ENCODE results near the gene AFF1.
A peak's percentile ranks its signal among the peaks of the same experiment; 100 is the strongest.

AFF1 gene

DNA sequence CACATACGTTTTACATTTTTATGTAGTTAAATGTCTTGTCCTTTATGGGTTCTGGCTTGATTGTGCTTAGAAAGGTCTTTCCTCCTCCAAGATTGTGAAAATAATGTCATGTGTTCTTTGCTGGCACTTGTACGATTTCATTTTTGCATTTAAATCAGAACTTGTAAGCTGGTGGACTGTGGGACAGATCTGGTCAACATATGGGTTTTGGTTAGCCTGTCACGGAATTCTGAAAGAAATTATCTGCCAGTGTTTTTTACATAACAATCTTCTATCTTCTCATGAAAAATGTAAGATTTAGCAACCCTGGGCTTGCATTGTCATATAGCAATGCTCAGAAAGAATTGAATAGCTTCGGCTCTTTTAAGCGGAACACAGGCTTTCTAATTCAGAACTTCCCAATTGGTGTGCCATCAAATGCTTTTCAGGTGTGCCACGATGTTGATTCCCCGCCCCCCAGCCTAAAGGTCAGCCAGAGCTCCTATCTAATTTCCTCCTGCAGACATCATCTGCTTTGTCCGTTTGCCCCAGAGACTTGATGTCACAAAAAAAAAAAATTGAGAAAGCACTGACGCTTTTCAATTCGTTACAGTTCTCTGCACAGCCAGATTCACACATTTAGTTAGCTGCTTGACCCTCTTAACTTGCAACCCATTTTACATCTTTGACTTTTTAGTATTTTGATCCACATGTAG, 16.2 kb downstream of the AFF1 start:
- no peak for DNase-seq

DNA sequence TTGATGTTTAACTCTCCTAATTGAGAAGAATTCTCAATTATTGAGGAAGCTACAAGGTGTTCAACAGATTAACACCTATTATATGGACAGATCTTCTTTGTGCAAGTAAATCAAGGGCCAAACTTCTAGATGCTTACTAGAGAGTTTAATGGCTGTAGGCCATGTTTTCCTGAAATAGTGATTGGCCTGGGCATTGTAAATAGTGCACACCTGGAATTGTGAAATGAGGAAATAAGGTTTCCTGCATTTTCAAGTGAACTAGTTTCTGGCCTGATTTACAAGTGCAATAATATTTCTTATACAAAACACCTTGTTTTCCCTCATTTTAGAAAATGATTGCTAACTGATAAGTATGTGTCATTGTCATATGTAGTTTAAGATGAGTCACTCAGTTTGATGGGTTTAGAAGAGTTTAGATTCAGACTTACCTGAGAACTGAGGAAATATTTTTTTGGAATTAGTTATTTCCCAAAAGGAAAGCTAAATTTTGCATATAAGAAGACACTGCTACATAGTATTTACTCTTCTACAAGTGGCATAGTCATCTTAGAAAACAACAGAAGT, 21.2 kb downstream of the AFF1 start:
- no peak for DNase-seq

DNA sequence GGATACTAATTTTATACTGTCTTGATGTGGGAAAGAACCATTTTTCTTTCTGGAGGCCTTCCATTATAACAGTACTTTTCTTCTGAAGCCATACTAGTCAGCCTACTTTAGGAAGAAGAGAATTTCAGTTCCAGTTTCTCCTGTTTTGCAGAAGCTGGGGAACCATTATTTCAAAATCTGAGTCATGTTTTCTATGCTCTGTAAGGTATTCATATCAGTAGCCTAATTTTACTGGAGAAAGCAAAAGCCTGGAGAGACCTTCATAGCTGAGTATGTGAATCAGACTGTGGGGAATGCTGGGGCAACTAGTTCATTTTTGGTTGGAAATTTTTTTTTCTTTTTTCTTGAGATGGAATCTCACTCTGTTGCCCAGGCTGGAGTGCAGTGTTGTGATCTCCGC, 22.4 kb downstream of the AFF1 start:
- no peak for DNase-seq

DNA sequence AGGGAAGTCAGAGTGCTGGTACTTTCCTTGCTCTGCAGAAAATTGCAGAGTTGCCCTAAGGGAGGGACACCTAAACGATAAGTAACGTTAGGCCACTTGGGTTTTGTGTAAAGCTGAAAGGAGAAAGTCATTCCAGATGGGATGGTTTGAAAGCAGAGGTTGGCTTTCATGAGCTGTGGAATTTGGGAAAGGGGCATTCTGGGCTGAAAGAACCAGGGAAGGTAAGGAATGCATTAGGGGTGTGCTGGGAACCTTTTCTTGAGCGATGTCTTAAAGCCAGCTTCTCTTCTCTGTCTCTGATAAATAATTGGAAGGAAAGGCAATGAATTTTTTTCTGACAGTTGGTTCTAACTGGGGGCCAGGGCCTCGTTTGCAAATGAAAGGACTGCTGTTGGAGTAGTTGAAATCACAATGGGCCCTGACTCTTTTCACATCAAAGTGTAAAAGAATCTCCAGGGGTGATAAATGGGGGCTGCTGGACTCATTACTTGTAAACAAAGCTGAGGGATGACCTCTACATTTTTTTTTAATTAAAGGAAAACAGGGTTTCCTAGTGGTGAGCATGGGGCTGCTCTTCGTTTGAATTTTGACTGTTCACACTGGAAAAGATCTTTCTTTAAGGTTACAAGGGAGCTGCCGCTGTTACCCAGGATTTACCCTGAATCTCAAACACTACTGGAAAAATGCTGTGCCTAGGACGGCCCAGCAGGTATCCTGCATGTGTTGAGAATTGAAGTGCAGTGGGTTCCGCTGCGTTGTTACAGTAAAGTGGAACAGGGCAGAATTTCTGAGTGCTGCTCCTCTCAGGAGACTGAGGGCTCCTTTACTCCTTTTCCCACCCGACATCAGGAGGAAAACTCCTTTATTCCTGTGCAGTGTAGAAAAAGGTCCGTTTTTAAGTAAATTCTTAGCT, 25.0 kb downstream of the AFF1 start:
- DNase-seq: peak in 1 of 51 donors; percentile 23

DNA sequence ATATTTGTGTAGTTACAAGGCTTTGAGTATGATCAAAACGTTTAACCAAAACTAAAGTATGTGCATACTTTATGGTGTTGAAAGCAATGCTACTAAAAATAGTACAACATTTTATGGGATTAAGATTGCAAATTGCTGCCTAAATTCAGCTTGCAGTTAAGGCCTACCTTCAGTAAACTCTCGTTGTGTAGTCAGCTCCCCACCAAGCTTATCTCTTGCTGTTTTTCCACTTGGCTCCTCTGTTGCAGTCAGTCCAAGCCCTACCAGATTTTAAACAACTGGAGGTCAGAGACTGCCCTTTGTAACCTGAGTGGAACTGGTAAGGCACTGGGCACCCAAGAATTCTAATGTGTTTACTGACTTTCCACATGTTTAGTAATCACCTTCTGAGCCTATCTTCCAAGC, 25.7 kb downstream of the AFF1 start:
- no peak for DNase-seq

DNA sequence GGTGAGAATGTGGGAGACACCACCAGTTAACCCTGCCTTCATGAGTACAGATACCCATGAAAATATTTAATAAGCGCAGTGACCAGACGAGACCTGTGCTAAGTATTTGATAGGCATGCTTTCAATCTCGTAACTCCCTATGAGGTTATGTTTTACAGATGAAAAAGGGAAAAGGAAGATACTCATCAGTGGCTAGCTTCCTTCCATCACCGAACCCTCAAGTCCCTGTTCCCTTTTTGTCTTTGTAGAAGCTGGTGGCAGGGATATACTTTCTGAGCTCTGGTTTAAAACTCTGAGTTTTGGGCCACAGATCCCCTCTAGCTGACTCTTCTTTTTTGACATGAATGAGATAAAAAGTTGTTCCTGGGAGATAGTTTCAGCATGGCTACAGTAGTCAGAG, 26.3 kb downstream of the AFF1 start:
- DNase-seq: no peak

DNA sequence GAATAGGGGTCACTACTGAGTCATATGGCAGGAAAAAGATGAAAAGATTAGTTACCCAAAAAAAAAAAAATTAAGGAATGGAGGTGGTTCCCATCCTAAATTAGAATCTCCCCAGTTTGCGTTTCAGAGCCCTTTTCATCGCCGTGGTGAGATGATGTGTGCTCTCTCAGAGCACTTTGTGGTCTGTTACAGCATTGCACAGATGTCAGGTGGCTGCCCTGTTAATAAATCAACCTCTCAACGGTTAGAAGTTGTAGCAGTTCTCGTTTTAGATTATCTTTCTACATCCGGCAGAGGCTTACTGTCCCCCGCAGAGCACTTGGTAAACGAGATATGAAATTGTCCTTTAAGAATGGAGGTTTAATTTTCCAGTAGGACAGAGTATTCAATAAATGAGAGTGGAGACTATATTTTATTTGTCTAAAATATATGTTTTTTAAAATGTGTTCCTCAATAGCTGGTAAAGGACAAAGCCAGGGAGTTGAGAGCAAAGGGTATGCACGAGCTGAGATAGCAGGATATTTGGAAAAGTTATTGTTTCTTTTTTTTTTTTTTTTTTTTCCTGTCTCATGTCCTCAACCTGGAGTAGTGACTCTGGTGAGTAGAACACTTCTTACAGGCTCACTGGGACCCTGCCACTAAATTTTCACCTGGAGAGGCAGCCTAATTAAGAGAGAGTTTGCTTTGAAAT, 26.9 kb downstream of the AFF1 start:
- no peak for DNase-seq

DNA sequence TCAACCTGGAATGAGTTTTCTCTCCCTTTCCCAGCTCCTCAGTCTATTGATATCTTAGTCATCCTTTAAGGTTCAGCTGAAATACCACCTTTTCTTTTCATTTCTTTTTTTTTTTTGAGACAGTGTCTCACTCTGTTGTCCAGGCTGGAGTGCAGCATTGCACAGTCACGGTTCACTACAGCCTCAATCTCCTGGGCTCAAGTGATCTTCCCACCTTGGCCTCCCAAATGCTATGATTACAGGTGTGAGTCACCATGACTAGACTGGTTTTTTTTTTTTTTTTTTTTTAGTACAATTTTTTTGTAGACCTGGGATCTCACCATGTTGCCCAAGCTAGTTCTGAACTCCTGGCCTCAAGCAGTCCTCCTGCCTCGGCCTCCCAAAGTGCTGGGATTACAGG, 28.9 kb downstream of the AFF1 start:
- no peak for DNase-seq

DNA sequence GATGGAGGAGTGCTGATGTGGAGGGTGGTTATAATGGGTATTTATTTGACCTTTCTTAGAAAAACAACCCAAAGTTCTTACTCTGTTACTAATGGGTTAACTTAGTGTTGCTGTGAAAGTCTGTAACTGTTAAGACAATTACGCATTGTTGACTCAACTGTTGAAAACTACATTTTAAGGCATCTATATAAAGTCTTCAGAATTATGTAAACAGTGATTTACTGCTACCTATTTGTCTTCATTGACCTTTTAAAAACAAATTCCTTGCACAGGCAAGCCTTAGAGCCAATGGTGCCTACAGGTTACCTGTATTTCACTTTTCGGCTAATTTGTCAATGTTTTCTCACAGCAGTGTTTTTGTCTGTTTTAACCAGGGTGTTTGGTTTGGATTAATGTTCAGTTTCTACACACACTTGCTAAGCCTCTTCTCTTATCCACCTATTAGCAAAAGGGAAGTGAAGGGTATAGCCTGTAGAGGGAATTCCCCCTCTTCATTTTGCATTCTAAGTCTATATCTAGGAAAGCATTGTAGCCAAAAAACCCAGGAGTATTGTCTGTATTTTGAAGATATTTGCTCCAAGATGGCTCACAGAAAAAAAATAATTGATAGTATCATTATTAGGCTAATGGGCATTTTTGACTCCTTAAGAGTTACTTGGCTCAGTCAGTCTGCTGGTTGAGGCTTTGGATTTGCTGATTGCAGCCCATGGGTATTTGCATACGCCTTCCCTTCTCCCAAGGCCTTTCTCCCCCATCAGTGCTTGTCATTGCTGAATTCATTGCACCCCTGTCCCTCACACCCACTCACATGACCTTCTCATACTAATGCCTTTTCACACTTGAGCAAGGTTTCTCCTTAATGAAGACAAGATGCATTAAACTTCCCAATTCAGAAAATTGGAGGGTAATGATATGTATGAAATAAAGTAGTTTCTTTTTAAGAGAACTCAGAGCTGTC, 30.5 kb downstream of the AFF1 start:
- DNase-seq: no peak

DNA sequence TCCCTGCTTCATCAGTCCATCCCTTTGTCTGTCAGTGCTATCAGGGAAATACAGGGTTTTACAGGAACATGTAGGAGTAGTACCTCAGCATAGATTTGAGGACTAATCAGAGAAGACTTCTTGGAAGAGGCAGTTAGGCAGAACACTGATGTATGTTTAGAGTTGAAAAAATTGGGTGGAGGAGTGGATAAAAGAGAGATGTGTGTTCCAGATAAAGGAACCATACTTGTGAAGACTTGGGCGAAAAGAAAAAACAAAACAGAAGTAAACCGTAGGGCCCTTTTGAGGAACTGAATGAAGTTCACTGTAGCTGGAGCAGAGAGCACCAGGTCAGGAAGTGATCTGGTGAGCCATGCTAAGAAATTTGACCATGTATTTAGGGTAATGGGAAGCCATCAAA, 32.3 kb downstream of the AFF1 start:
- no peak for DNase-seq

DNA sequence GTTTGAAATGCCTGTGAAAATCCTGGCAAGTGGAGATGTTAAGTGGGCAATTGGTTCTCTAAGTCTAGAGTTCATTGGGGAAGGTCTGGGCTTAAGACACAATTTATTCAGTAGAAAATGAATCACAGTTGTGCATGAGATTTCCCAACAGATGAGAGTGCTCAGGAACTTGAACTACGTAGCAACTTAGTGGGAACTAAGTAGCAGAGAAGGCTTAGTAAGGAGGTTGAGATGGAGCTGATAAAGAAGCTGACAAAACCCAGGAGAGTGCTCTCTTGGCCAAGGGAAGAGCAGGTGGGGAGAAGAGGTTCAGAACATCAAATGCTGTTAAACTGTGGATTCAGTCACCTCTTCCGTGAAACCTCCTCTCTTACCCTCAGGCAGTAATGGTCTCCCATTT, 33.0 kb downstream of the AFF1 start:
- DNase-seq: no peak

DNA sequence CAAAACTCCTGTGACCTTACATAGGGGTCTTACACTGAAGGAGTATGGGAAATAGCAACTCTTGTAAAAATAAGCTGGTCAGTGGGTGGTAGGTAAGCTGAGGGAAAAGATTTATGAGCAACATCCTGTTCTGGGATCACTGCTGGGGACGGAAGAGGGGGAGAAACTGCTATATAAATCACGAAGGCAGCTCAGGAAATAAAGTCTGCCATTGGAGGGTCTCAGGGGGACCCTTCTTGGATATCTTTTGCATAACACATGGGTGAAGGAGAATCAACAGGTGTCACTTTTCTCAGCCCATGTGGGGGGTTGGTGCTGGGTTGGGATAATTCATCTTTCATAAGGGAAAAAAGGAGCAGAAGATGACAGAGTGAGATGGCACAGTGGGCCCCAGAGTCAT, 33.7 kb downstream of the AFF1 start:
- DNase-seq: no peak

DNA sequence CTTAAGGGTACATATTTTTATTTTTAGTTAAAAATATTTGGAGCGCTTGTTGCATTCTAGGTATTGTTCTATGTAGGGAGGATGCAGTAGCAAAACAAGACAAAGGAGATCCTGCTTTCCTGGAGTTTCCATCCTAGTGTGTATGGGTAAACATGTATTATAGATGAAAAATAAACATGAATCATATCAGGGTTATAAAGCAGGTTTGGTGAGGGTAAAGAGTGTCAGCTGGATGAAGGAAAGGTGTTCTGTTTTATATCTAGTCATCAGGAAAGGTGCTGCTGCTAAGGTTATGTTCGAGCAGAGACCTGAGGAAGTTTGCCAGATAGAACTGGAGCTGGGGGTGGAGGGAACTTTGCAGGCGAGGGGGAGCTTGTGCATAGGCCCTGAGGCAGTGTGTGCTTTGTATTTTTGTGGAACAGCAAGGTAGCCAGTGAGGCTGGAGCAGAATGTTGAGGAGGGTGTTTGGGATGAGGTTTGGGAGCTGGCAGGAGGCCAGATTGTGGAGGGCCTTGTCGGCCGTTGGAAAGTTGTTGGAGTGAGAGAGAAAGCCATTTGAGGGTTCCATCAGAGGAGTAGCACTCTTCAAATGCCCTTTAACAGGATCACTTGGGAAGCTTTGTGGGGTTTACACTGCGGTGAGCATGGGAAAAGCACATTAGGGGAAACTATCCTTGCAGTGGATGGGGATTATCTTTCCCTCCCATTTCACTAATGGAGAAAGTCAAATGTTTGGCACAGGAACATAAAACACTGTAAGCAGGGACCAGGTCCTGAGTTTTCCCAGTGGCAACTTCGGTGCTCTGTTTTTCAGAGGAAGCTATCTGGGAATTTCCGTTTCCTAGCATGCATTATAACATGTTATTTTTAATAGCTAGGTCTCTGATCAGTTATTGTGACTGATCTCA, 35.9 kb downstream of the AFF1 start:
- peak in 1 of 51 donors; percentile 1 for DNase-seq

DNA sequence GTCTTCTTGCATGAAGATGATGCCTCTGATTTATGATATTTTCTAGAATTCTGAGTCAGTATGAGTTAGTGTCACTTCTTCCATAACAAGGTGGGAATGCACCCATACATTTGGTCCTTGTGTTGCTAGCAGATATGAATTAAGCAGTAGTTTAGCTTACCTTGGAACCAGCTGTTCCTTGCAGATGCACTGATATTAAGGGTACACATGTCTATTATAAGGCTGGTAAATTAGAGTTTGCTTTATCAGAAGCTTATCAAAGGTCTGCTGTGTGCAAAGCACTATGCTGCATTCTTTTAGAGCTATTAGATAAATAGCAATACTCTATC, 36.5 kb downstream of the AFF1 start:
- no peak for DNase-seq

DNA sequence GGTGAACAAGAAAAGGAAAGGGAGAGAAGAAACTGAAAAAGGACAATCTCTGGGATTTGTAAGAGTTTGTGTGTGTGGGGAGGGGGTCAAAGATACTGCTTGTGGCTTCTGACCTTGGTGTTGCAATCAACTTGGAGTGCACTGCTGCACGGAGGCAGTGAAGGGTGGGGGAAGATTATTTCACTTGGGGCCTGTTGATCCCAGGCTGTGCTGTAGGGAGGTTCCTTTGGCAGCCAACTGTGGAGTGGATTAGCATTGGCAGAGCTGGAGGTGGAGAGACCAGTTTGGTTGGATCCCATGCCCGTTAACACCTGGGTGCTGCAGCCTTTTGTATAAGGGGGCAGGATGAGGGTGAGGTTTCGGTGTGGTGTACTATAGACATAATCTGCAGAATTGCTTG, 38.2 kb downstream of the AFF1 start:
- DNase-seq: no peak

DNA sequence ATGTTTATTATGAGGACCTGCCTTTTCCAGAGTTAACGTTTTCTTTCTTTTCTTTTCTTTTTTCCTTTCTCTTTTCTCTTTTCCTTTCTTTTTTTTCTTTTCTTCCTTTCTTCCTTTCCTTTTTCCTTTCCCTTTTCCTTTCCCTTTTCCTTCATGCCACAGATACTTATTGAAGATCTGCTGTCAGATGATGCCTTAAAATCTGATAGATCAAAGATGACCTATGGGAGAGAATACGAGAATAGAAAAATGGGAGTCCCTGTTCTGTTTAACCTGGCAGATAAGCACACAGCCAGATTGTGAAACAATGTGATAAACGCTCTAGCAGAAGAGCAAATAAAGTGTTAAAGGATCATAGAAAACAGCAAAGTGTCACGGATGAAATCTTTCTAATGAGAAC, 38.9 kb downstream of the AFF1 start:
- DNase-seq: no peak

DNA sequence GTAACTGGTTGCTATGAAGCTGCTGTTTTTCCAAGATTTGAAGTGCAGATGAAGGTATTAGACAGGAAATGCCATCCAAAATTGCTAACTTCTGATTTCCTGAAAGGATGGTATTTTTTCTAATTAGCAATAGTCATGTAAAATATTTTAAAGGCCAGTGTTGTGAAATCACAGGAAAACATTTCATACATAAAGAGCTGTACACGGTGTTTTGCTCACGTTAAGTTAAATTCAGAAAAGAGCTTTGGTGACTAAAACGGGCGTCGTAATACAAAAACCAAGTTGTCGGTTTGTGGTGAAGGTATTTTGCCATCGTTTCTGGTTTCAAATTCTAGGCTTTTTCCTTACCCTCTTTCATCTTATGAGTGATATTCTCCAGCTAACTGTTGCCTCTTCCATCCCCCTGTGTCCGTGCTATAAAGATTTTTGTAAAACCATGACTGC, 39.8 kb downstream of the AFF1 start:
- DNase-seq: no peak

DNA sequence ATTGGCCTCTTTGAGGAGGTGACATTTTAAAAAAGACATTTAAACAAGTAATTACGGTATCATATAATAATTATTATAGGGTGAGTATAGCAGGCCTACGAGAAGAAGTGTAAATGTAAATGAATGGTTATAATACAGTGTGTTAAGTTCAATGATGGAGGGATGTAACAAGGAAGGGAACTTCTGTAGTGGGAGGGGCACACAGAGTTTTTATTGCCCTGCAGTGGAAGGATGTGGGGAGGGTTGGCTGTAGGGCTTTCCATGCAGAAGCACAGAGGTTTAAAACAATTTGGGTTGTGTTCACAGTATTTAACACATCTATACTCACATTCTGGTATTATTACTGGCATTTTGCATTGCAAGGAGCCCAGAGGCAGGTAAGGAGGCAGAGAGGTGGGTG, 41.1 kb downstream of the AFF1 start:
- no peak for DNase-seq

DNA sequence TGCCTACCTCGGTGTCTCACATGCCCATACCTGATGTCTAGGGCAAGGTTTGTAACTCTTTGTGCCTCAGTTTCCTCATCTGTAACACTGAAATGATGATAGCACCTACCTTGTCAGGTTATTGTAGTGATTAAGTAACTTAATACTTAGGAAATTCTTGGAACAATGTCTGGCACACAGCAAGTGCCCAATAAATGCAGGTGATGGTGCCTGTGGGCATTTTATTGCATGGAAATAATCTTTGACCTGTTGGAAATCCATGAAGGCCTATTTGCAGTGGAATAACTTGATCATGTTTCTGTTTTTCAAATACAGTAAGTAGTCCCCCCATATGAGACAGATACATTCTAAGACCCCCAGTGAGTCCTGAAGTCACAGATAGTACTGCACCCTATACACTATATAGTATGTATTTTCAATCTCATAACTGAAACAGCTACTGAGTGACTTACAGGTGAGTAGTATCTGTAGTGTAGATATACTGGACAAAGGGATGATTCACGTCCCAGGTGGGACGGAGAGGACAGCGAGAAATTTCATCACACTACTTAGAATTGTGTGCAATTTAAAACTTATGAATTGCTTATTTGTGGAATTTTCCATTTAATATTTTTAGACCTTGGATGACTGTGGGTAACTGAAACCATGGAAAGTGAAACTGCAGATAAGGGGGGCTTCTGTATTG, 42.1 kb downstream of the AFF1 start:
- no peak for DNase-seq
